NB4 (cell line): ENCODE measurements around the gene NOL11.

Source experiments
- DNase-seq: peaks from one replicate; pipeline ENCODE4 v3.0.0; 2010; ENCODE audit warnings: low read depth
- H3K4me3 ChIP-seq: one replicate; pipeline ENCODE4 v1.5.1; 2011; ENCODE audit warnings: mild to moderate bottlenecking, low read depth, low read length, moderate library complexity
- CTCF ChIP-seq: IDR thresholded peaks from one replicate; pipeline ENCODE4 v1.5.1; 2012; ENCODE audit warnings: low read depth, low read length
- MAX ChIP-seq: IDR thresholded peaks from 2 replicates; pipeline ENCODE4 v1.6.1; 2011; ENCODE audit warnings: low read depth, low read length
- MYC ChIP-seq: IDR thresholded peaks from 2 replicates; pipeline ENCODE4 v1.6.1; 2011; ENCODE audit warnings: low read depth, low read length
- POLR2A ChIP-seq: IDR thresholded peaks from 2 replicates; pipeline ENCODE4 v1.6.1; 2011; ENCODE audit warnings: mild to moderate bottlenecking; ENCODE audit not compliant: insufficient read length; ENCODE audit errors: extremely low read depth

NOL11 gene

GRCh38 chr17:67765623-67766022, 47.9 kb downstream of the NOL11 start:
- no peak for DNase-seq
- no peak overlapping the region for H3K4me3 ChIP-seq
- no peak for TF ChIP-seq MYC

GRCh38 chr17:67769231-67769630, 51.5 kb downstream of the NOL11 start:
- H3K4me3 ChIP-seq, result no peak overlapping the region
- TF ChIP-seq MYC, result no peak
- no peak for DNase-seq

DNA sequence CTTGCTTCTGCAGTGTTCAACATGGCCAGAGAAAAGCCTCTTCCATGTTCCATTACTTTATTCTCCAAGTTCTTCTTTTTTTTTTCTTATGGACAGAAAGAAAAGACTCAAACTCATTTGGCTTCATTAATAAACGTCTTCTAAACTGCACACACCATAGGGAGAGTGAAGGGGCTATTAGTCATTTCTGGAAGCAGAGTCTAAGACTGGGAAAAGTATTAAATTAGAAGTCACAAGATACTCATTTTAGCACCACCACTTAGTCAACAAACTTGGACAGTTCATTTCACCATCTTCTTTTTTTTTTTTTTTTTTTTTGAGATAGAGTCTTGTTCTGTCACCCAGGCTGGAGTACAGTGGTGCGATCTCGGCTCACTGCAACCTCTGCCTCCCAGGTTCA, 52.8 kb downstream of the NOL11 start:
- DNase-seq, result no peak
- TF ChIP-seq MYC (no peak), MAX (no peak), CTCF (no peak)
- no peak overlapping the region for H3K4me3 ChIP-seq

DNA sequence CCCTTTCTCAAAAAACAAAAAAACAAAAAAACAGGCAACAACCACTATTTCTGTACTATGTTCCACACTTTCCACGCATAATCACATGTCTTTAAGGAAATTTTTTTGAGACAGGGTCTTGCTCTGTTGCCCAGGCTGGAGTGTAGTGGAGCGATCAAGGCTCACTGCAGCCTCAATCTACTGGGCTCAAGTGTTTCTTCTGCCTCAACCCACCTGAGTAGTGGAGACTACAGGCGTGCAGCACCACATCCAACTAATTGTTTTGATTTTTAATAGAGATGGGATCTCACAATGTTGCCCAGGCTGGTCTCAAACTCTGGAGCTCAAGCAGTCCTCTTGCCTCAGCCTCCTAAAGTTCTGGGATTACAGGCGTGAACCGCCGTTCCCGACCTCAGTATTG, 54.9 kb downstream of the NOL11 start:
- TF ChIP-seq MYC, result no peak
- no peak for TF ChIP-seq MAX
- TF ChIP-seq POLR2A, result no peak
- TF ChIP-seq CTCF, result no peak
- DNase-seq, result no peak
- H3K4me3 ChIP-seq, result no peak overlapping the region

- H3K4me3 ChIP-seq, result no peak overlapping the region
- no peak for TF ChIP-seq CTCF
- no peak for TF ChIP-seq MAX
- TF ChIP-seq MYC, result no peak
- no peak for TF ChIP-seq POLR2A
- no peak for DNase-seq
These were observed 55.5 kb downstream of the NOL11 start for GRCh38 chr17:67773246-67773645.

GRCh38 chr17:67779098-67779672, 61.4 kb downstream of the NOL11 start:
- H3K4me3 ChIP-seq, result no peak overlapping the region
- TF ChIP-seq CTCF (peak; percentile 63), MYC (no peak)
- peak; percentile 47 for DNase-seq

DNA sequence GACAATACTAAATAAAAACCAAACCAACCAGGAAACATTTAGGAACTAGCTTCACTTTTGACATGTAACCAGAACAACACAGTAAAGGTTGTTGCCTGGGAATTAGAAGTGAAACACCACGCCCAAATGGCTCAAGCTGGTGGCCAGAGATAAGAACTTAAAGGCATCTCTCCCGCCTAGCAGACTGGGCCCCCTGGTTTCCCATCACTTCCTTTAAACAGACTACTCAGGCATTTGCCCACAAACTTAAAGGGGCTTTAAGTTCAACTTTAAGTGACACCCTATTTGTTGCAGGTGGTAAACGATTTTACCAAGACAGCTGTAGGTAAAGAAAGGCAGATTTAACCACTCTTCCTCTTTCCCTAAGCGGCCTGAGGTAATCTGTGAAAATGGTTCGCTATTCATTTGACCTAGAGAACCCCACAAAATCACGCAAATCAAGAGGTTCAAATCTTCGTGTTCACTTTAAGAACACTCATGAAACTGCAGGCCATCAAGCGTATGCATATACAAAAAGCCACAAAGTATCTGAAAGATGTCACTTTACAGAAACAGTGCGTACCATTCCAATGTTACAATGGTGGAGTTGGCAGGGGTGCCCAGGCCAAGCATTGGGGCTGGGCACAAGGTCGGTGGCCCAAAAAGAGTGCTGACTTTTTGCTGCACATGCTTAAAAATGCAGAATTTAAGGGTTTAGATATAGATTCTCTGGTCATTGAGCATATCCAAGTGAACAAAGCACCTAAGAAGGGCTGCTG, 66.8 kb downstream of the NOL11 start:
- no peak for TF ChIP-seq MYC
- TF ChIP-seq POLR2A, result no peak
- TF ChIP-seq MAX, result no peak
- no peak for TF ChIP-seq CTCF
- peak; percentile 32 for DNase-seq

More for the DNA sequence above, 66.8 kb downstream of the NOL11 start:
- H3K4me3 ChIP-seq, result no peak overlapping the region
